Erythroblast (primary cell): ENCODE results near the gene EFHC1.

ENCODE experiments used
- GATA1 ChIP-seq: IDR thresholded peaks from 2 replicates; pipeline ENCODE4 v1.6.1; 2011; ENCODE audit warnings: low read depth, mild to moderate bottlenecking, control low read depth, low read length, moderate library complexity
- POLR2A ChIP-seq: IDR thresholded peaks from 2 replicates; pipeline ENCODE4 v1.6.1; 2011; ENCODE audit warnings: mild to moderate bottlenecking, low read length

DNA sequence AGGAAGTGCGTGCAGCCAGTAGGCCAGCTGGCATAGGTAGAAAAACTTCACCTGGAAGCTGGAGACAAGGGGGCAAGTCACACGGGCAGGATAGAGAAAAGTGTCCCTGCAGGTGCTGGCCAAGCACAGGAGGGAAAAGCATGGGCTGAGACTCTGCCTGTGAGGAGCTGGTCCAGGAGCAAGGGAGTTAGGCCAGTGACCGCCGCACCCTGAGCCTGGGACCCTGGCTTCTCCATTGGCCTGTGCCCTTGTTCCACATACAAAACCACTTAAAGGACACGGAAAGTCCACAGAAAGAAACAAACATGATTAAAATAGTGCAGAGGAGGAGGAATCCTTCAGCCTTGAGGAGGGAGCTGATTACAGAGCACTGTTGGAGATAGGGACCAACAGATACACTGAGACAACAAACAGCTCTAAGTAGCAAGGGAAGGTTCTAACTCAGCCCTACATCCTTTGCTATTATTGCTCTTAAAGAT, 88.2 kb downstream of the EFHC1 start:
- TF ChIP-seq POLR2A: no peak
- no peak for TF ChIP-seq GATA1
